ENCODE results near the gene CARD8. TPM values are rescaled to one million over a fixed set of nuclear protein-coding genes. Genes with fewer than 3 reads are reported as not detected.

Gene CARD8
- total and polyA plus RNA-seq, 10 of the 15 experiments (the other 5 are each of a cell fraction or from before 2014, with no cell fraction given) = 39.8 to 69.8 (median 46.1) TPM

DNA sequence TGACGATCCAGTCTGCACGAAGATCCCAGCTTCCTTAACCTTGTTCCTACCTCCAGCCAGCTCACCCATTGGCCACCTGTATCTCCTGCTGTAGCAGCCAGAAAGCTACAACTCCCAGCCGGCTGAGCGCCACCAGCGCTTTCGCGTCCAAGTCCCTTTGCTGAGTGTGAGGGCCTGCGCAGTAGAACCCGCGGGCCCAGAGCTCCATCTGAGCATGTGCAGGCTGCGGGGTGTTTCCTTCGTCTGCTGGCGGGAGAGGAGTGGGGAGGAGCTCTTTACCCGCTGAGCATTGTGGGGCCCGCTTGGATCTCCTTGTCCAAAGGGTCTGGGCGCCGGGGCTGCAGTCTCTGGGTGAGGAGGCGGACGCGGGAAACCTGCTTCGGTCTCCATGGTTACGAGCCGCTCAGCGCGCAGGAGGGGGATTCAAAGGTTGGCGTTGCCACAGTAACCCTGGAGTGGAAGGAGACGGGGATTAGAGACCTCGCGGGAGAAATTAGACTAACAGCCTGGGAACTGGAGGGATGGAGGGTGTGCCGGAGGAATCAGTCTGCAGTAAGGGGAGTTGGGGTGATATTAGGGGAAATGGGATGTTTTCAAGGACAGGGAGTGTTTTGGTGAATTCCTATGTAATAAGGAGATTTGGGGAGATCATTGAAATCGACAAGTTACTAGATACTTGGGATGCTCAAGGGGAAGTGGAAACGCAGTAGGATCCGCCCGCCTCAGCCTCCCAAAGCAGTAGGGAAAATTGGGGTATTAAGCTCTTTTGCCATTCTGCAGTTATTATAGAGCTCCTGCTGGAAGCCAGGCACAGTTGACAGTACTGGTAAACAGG is 51.7 kb downstream of the CARD8 start:
- ChIA-PET SMC1A (ENCODE audit: uncharacterized antibody, unreplicated experiment) (interaction anchor here (0.6 to 5.5 kb wide), 26 partner anchors 10 to 1364 kb away, joined by 3 to 67 read pairs (median 5); partner anchors contain the start of genes CARD8 and PLA2G4C), RAD21 (ENCODE audit: unreplicated experiment) (interaction anchor here (0.5 to 3.8 kb wide), 15 partner anchors 18 to 380 kb away, joined by 3 to 30 read pairs (median 6); partner anchors contain the start of genes CARD8 and PLA2G4C), CTCF (interaction anchor here (0.6 to 3.5 kb wide), 24 partner anchors 10 to 789 kb away, joined by 3 to 48 read pairs (median 5); partner anchors contain the start of genes CARD8, GYS1, KDELR1 and PLA2G4C), POLR2A (interaction anchor here (0.6 to 2.7 kb wide), 20 partner anchors 8 to 1376 kb away, joined by 3 to 17 read pairs (median 4); partner anchors contain the start of genes CARD8, NOSIP, PLA2G4C and SYNGR4)
- Histone ChIP-seq H3K9ac (ENCODE audit: control insufficient read depth, insufficient read depth, low read length) (peak overlapping the region; percentile 72), H3K9me3 (replicated peaks; ENCODE audit: control insufficient read depth, insufficient read depth, low read length) (no peaks in the 10 kb centered on the region), H2AFZ (ENCODE audit: control insufficient read depth, low read depth, low read length) (peak overlapping the region; percentile 93), H3K4me1 (ENCODE audit: control insufficient read depth, insufficient read depth, low read length) (peaks cover 3% of the 10 kb centered on the region; the same call in 1 of the 2 replicates), H3K4me3 (peak overlapping the region; percentile 87), H3K27ac (ENCODE audit: control insufficient read depth, insufficient read depth) (peak overlapping the region; percentile 71), H3K4me2 (ENCODE audit: control insufficient read depth, insufficient read depth) (peak overlapping the region; percentile 81), H3K27me3 (replicated peaks in 1 of 2; ENCODE audit: control insufficient read depth in 2 of 2, insufficient read depth in 2 of 2, low read length in 1 of 2) (no peaks in the 10 kb centered on the region), H3K79me2 (ENCODE audit: control insufficient read depth, insufficient read depth, low read length) (peaks cover 17% of the 10 kb centered on the region), H4K20me1 (ENCODE audit: control insufficient read depth, insufficient read depth) (no peaks in the 10 kb centered on the region), H3K36me3 (ENCODE audit: control insufficient read depth in 2 of 2, insufficient read depth in 2 of 2, low read length in 1 of 2) (0 out of 4 replicates have a peak, but pooled peaks cover 0 to 4% of the 10 kb centered on the region in 2 experiments)
- DNase-seq (ENCODE audit: low read depth, low spot score) = peak; percentile 91
- peak; percentile 100 for ATAC-seq
- FAIRE-seq = peak; percentile 97
- intact Hi-C loops (cut with micrococcal nuclease; ENCODE audit: unreplicated experiment) = loop anchor here (5.0 kb wide), 2 partner anchors 43 to 58 kb away; no protein-coding TSS in a partner anchor
- BruUV-seq (replicated peaks) = no TSS peak
- in situ Hi-C loops (cut with MboI) = no loop called here
- 1% methylated on average over 34 of the region's 34 CpGs for WGBS (ENCODE audit: insufficient coverage, insufficient replicate concordance, low lambda C conversion rate, missing lambda C conversion rate)
- TF ChIP-seq, protein P1, sequence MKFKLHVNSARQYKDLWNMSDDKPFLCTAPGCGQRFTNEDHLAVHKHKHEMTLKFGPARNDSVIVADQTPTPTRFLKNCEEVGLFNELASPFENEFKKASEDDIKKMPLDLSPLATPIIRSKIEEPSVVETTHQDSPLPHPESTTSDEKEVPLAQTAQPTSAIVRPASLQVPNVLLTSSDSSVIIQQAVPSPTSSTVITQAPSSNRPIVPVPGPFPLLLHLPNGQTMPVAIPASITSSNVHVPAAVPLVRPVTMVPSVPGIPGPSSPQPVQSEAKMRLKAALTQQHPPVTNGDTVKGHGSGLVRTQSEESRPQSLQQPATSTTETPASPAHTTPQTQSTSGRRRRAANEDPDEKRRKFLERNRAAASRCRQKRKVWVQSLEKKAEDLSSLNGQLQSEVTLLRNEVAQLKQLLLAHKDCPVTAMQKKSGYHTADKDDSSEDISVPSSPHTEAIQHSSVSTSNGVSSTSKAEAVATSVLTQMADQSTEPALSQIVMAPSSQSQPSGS (IDR thresholded peaks at IDR 0.05; ENCODE audit: low read length) = no peak
- TF ChIP-seq, protein P2, sequence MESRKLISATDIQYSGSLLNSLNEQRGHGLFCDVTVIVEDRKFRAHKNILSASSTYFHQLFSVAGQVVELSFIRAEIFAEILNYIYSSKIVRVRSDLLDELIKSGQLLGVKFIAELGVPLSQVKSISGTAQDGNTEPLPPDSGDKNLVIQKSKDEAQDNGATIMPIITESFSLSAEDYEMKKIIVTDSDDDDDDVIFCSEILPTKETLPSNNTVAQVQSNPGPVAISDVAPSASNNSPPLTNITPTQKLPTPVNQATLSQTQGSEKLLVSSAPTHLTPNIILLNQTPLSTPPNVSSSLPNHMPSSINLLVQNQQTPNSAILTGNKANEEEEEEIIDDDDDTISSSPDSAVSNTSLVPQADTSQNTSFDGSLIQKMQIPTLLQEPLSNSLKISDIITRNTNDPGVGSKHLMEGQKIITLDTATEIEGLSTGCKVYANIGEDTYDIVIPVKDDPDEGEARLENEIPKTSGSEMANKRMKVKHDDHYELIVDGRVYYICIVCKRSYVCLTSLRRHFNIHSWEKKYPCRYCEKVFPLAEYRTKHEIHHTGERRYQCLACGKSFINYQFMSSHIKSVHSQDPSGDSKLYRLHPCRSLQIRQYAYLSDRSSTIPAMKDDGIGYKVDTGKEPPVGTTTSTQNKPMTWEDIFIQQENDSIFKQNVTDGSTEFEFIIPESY (IDR thresholded peaks at IDR 0.05) = no peak
- TF ChIP-seq, protein P3, sequence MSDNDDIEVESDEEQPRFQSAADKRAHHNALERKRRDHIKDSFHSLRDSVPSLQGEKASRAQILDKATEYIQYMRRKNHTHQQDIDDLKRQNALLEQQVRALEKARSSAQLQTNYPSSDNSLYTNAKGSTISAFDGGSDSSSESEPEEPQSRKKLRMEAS (IDR thresholded peaks at IDR 0.05; ENCODE audit: low read depth, low read length) = 0 out of 2 replicates have a peak, but pooled peaks have one; percentile 66
- TF ChIP-seq ZNF207 (IDR thresholded peaks at IDR 0.05; ENCODE audit: borderline replicate concordance) (peak; percentile 77; the same call in 1 of the 2 replicates), HDGF (IDR thresholded peaks at IDR 0.05) (peak; percentile 72; the same call in 1 of the 2 replicates)
- TF ChIP-seq, protein P4, sequence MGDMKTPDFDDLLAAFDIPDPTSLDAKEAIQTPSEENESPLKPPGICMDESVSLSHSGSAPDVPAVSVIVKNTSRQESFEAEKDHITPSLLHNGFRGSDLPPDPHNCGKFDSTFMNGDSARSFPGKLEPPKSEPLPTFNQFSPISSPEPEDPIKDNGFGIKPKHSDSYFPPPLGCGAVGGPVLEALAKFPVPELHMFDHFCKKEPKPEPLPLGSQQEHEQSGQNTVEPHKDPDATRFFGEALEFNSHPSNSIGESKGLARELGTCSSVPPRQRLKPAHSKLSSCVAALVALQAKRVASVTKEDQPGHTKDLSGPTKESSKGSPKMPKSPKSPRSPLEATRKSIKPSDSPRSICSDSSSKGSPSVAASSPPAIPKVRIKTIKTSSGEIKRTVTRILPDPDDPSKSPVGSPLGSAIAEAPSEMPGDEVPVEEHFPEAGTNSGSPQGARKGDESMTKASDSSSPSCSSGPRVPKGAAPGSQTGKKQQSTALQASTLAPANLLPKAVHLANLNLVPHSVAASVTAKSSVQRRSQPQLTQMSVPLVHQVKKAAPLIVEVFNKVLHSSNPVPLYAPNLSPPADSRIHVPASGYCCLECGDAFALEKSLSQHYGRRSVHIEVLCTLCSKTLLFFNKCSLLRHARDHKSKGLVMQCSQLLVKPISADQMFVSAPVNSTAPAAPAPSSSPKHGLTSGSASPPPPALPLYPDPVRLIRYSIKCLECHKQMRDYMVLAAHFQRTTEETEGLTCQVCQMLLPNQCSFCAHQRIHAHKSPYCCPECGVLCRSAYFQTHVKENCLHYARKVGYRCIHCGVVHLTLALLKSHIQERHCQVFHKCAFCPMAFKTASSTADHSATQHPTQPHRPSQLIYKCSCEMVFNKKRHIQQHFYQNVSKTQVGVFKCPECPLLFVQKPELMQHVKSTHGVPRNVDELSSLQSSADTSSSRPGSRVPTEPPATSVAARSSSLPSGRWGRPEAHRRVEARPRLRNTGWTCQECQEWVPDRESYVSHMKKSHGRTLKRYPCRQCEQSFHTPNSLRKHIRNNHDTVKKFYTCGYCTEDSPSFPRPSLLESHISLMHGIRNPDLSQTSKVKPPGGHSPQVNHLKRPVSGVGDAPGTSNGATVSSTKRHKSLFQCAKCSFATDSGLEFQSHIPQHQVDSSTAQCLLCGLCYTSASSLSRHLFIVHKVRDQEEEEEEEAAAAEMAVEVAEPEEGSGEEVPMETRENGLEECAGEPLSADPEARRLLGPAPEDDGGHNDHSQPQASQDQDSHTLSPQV (IDR thresholded peaks at IDR 0.05) = no peak
- TF ChIP-seq, protein P5, sequence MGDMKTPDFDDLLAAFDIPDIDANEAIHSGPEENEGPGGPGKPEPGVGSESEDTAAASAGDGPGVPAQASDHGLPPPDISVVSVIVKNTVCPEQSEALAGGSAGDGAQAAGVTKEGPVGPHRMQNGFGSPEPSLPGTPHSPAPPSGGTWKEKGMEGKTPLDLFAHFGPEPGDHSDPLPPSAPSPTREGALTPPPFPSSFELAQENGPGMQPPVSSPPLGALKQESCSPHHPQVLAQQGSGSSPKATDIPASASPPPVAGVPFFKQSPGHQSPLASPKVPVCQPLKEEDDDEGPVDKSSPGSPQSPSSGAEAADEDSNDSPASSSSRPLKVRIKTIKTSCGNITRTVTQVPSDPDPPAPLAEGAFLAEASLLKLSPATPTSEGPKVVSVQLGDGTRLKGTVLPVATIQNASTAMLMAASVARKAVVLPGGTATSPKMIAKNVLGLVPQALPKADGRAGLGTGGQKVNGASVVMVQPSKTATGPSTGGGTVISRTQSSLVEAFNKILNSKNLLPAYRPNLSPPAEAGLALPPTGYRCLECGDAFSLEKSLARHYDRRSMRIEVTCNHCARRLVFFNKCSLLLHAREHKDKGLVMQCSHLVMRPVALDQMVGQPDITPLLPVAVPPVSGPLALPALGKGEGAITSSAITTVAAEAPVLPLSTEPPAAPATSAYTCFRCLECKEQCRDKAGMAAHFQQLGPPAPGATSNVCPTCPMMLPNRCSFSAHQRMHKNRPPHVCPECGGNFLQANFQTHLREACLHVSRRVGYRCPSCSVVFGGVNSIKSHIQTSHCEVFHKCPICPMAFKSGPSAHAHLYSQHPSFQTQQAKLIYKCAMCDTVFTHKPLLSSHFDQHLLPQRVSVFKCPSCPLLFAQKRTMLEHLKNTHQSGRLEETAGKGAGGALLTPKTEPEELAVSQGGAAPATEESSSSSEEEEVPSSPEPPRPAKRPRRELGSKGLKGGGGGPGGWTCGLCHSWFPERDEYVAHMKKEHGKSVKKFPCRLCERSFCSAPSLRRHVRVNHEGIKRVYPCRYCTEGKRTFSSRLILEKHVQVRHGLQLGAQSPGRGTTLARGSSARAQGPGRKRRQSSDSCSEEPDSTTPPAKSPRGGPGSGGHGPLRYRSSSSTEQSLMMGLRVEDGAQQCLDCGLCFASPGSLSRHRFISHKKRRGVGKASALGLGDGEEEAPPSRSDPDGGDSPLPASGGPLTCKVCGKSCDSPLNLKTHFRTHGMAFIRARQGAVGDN (IDR thresholded peaks at IDR 0.05) = 0 out of 2 replicates have a peak, but pooled peaks have one; percentile 50

All from GM12878 (cell line).